Stomach (tissue), 9 donors: ENCODE data around the gene TNPO3. TPM values are rescaled to one million over a fixed set of nuclear protein-coding genes. Genes with fewer than 3 reads are reported as not detected.

Experiments
- DNase-seq, 2 donors: peaks; one replicate each; pipeline versions ENCODE4 v3.0.0 to v3.0.0-alpha.2; 2013 to 2019
- H3K27ac ChIP-seq, 5 donors: fragments of 200-600 bp in 4 of 5; sonication (generic) in 4 of 5; one replicate each; pipeline ENCODE4 v1.5.1; 2013 to 2019; ENCODE audit warnings: mild to moderate bottlenecking in 1 of 5, moderate library complexity in 1 of 5
- H3K27me3 ChIP-seq, 3 donors: fragments of 200-600 bp; sonication (generic); one replicate each; pipeline ENCODE4 v1.5.1; 2017 to 2019; ENCODE audit warnings: mixed run types in 1 of 3
- H3K36me3 ChIP-seq, 4 donors: fragments of 200-600 bp; sonication (generic); 1 replicate in 3 of 4; 2 replicates in 1 of 4; pipeline ENCODE4 v1.5.1; 2016 to 2019
- H3K4me1 ChIP-seq, 4 donors: fragments of 200-600 bp; sonication (generic); one replicate each; pipeline ENCODE4 v1.5.1; 2016 to 2019
- H3K4me3 ChIP-seq, 4 donors: fragments of 200-600 bp; sonication (generic) in 3 of 4; one replicate each; pipeline ENCODE4 v1.5.1; 2016 to 2019; ENCODE audit warnings: mild to moderate bottlenecking in 1 of 4
- H3K9me3 ChIP-seq, 4 donors: fragments of 200-600 bp; sonication (generic); one replicate each; pipeline ENCODE4 v1.5.1; 2016 to 2019
- CTCF ChIP-seq, 7 experiments: fragments of 450-650 bp in 4 of 7; fragments of 200-600 bp in 3 of 7; sonication (generic) in 3 of 7; IDR thresholded peaks; one replicate each; pipeline ENCODE4 v1.5.1; 2016 to 2019; ENCODE audit warnings: antibody characterized with exemption in 7 of 7, control low read depth in 2 of 7, mild to moderate bottlenecking in 1 of 7
- EP300 ChIP-seq: sonication (generic); formaldehyde crosslinking; IDR thresholded peaks from one replicate; pipeline ENCODE4 v1.6.1; 2017; ENCODE audit warnings: antibody characterized with exemption
- POLR2A ChIP-seq, 4 donors: fragments of 450-650 bp; IDR thresholded peaks; one replicate each; pipeline ENCODE4 v1.6.1; 2016; ENCODE audit warnings: antibody characterized with exemption in 4 of 4, control low read depth in 2 of 4, mild to moderate bottlenecking in 1 of 4, moderate library complexity in 1 of 4
- POLR2AphosphoS5 ChIP-seq, 3 donors: sonication (generic); formaldehyde crosslinking; IDR thresholded peaks; one replicate each; pipeline ENCODE4 v1.6.1; 2016; ENCODE audit warnings: antibody characterized with exemption in 3 of 3
- WGBS, 5 donors: extraction: QIAGEN DNeasy Blood & Tissue Kit in 3 of 5; methylation state at CpG; one replicate each; pipeline versions ENCODE4 v1.1.5 to v1.1.7; 2013 to 2018; 5-methylcytosine and 5-hydroxymethylcytosine counted together
- intact Hi-C: fragments of 100-400 bp; cut with DNase I; formaldehyde crosslinking; loops from one replicate; pipeline ENCODE4 v1.15.1; 2023; ENCODE audit warnings: low total_unique reads
- polyA plus RNA-seq, 3 donors: library from polyadenylated mRNA; stranded (reverse); fragments of 200-250 nt; gene quantifications; one replicate each; pipeline ENCODE4 v1.2.3, GENCODE V29; 2013
- total RNA-seq, 5 donors: library from RNA; depleted of rRNA; stranded (reverse); fragments of >200 nt; gene quantifications; one replicate each; pipeline versions ENCODE4 v1.1.0 to v1.2.3, GENCODE V29; 2014 to 2016
- donor health status: healthy with polysubstance abuse.
- donor health status: Bipolar disorder and iron deficiency.
- donor health status: healthy.

Gene TNPO3
- total and polyA plus RNA-seq, 8 donors: 10.7 to 63.8 (median 19.6) TPM

GRCh38 chr7:128936798-128937197, 118.1 kb downstream of the TNPO3 start:
- Histone ChIP-seq H3K9me3 (no peaks in the 10 kb centered on the region), H3K4me1 (peaks cover 17 to 39% (median 25%) of the 10 kb centered on the region in 4 donors), H3K4me3 (no peak overlapping the region), H3K27ac (no peak overlapping the region), H3K36me3 (no peaks in the 10 kb centered on the region), H3K27me3 (peaks cover 0 to 73% (median 0%) of the 10 kb centered on the region in 3 donors)
- WGBS, 5 donors: 92 to 97% (median 92%) methylated on average over 4 of the region's 4 CpGs
- no peak for DNase-seq
- intact Hi-C loops: no loop called here
- TF ChIP-seq POLR2AphosphoS5 (IDR thresholded peaks at IDR 0.05) (no peak), CTCF (IDR thresholded peaks at IDR 0.05) (no peak), POLR2A (IDR thresholded peaks at IDR 0.05) (no peak), EP300 (no peak)

- Histone ChIP-seq H3K4me3 (no peak overlapping the region), H3K27me3 (peaks cover 0 to 65% (median 0%) of the 10 kb centered on the region in 3 donors), H3K27ac (peak overlapping the region in 1 of 5 donors; percentile 38), H3K9me3 (no peaks in the 10 kb centered on the region), H3K4me1 (peaks cover 17 to 39% (median 22%) of the 10 kb centered on the region in 4 donors), H3K36me3 (no peaks in the 10 kb centered on the region)
- TF ChIP-seq POLR2A (IDR thresholded peaks at IDR 0.05) (no peak), POLR2AphosphoS5 (IDR thresholded peaks at IDR 0.05) (no peak), EP300 (no peak), CTCF (IDR thresholded peaks at IDR 0.05) (no peak)
- DNase-seq: no peak
- 51 to 55% (median 53%) methylated on average over 6 of the region's 6 CpGs for WGBS, 5 donors
- intact Hi-C loops: no loop called here
Measured at GRCh38 chr7:128935342-128935730, 119.6 kb downstream of the TNPO3 start.

GRCh38 chr7:128934361-128935341, 120.3 kb downstream of the TNPO3 start:
- H3K4me3 ChIP-seq: no peak overlapping the region
- intact Hi-C loops: no loop called here
- no peaks in the 10 kb centered on the region for H3K36me3 ChIP-seq
- H3K27me3 ChIP-seq: peaks cover 0 to 62% (median 0%) of the 10 kb centered on the region in 3 donors
- 63 to 73% (median 72%) methylated on average over 13 to 14 of the region's 14 CpGs for WGBS, 5 donors
- DNase-seq: no peak
- TF ChIP-seq CTCF (IDR thresholded peaks at IDR 0.05): no peak
- TF ChIP-seq POLR2AphosphoS5 (IDR thresholded peaks at IDR 0.05): no peak
- TF ChIP-seq POLR2A (IDR thresholded peaks at IDR 0.05): no peak
- no peak for TF ChIP-seq EP300
- H3K9me3 ChIP-seq: no peaks in the 10 kb centered on the region
- H3K4me1 ChIP-seq: peaks cover 17 to 39% (median 22%) of the 10 kb centered on the region in 4 donors
- peak overlapping the region in 2 of 5 donors; percentile 10 to 38 for H3K27ac ChIP-seq

- H3K27ac ChIP-seq: peak overlapping the region in 1 of 5 donors; percentile 10
- no peak overlapping the region for H3K4me3 ChIP-seq
- TF ChIP-seq POLR2A (IDR thresholded peaks at IDR 0.05): no peak
- TF ChIP-seq POLR2AphosphoS5 (IDR thresholded peaks at IDR 0.05): no peak
- no peak for TF ChIP-seq EP300
- no peak for TF ChIP-seq CTCF (IDR thresholded peaks at IDR 0.05)
- no peaks in the 10 kb centered on the region for H3K9me3 ChIP-seq
- peaks cover 10 to 25% (median 12%) of the 10 kb centered on the region in 4 donors for H3K4me1 ChIP-seq
- DNase-seq: peak in 1 of 2 donors; percentile 62
- 51 to 73% (median 65%) methylated on average over 15 of the region's 15 CpGs for WGBS, 5 donors
- no peaks in the 10 kb centered on the region for H3K36me3 ChIP-seq
- intact Hi-C loops: no loop called here
- peaks cover 0 to 62% (median 0%) of the 10 kb centered on the region in 3 donors for H3K27me3 ChIP-seq
Measured at GRCh38 chr7:128933180-128933891, 121.6 kb downstream of the TNPO3 start.
